A673 (cell line): ENCODE results near the gene FAM3C.
"Not testable (repeated sequence)": the region's sequence is repeated elsewhere in the genome, so short reads cannot be mapped to it uniquely, and the experiment has no call there.

Experiments used
- EZH2 ChIP-seq: fragments of 200-600 bp; sonication (generic); IDR thresholded peaks from 2 replicates; pipeline ENCODE4 v1.6.1; 2017; ENCODE audit warnings: borderline replicate concordance, low read depth, mild to moderate bottlenecking, mixed read lengths, antibody characterized with exemption, low read length; ENCODE audit not compliant: poor library complexity, severe bottlenecking
- TF ChIP-seq, protein P1 (sequence below): fragments of 300-800, 200-600 bp; sonication (generic); conservative IDR thresholded peaks from 2 replicates; pipeline ENCODE4 v1.5.1; 2017; ENCODE audit warnings: low read depth, mild to moderate bottlenecking, antibody characterized with exemption, low read length, moderate library complexity, mixed read lengths

DNA sequence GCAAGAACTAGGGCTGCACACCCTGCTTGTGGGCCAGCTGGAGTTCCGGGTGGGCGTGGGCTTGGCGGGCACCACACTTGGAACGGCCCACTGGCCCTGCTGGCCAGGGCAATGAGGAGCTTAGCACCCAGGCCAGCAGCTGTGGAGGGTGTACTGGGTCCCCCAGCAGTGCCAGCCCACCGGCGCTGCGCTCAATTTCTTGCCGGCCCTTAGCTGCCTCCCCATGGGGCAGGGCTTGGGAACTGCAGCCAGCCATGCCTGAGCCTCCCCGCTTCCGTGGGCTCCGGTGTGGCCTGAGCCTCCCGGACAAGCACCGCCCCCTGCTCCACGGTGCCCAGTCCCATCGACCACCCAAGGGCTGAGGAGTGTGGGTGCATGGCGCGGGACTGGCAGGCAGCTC, 25.6 kb upstream of the FAM3C start:
- TF ChIP-seq, protein P1, sequence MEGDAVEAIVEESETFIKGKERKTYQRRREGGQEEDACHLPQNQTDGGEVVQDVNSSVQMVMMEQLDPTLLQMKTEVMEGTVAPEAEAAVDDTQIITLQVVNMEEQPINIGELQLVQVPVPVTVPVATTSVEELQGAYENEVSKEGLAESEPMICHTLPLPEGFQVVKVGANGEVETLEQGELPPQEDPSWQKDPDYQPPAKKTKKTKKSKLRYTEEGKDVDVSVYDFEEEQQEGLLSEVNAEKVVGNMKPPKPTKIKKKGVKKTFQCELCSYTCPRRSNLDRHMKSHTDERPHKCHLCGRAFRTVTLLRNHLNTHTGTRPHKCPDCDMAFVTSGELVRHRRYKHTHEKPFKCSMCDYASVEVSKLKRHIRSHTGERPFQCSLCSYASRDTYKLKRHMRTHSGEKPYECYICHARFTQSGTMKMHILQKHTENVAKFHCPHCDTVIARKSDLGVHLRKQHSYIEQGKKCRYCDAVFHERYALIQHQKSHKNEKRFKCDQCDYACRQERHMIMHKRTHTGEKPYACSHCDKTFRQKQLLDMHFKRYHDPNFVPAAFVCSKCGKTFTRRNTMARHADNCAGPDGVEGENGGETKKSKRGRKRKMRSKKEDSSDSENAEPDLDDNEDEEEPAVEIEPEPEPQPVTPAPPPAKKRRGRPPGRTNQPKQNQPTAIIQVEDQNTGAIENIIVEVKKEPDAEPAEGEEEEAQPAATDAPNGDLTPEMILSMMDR, result not testable (repeated sequence)
- not testable (repeated sequence) for TF ChIP-seq EZH2
